SK-N-SH treated with all-trans-retinoic acid at 6 μM for 48 hours (cell line): ENCODE data around the gene OR1A1.

Experiments
- CSRNP3 ChIP-seq: fragments of 250-450 bp; sonication (Bioruptor Pico); IDR thresholded peaks from 2 replicates; pipeline ENCODE4 v1.5.1; 2021; ENCODE audit warnings: mild to moderate bottlenecking, moderate library complexity
- ESRRG ChIP-seq: fragments of 250-450 bp; sonication (Bioruptor Pico); IDR thresholded peaks from 2 replicates; pipeline ENCODE4 v1.6.1; 2021; ENCODE audit warnings: mild to moderate bottlenecking
- GLIS3 ChIP-seq: fragments of 250-450 bp; sonication (Bioruptor Pico); IDR thresholded peaks from 2 replicates; pipeline ENCODE4 v1.5.0; 2020; ENCODE audit warnings: mild to moderate bottlenecking, moderate library complexity
- ISL1 ChIP-seq: fragments of 250-450 bp; sonication (Bioruptor Pico); IDR thresholded peaks from 2 replicates; pipeline ENCODE4 v2.1.2; 2022; ENCODE audit warnings: mild to moderate bottlenecking, moderate library complexity
- PATZ1 ChIP-seq: fragments of 250-450 bp; sonication (Bioruptor Pico); IDR thresholded peaks from 2 replicates; pipeline ENCODE4 v1.8.0; 2020; ENCODE audit warnings: mild to moderate bottlenecking, moderate library complexity, borderline replicate concordance
- PPARA ChIP-seq: fragments of 250-450 bp; sonication (Bioruptor Pico); IDR thresholded peaks from 2 replicates; pipeline ENCODE4 v1.5.0; 2020; ENCODE audit warnings: mild to moderate bottlenecking, borderline replicate concordance
- RARB ChIP-seq: fragments of 250-450 bp; sonication (Bioruptor Pico); IDR thresholded peaks from 2 replicates; pipeline ENCODE4 v1.8.0; 2021; ENCODE audit warnings: mild to moderate bottlenecking, moderate library complexity
- SNAI2 ChIP-seq: fragments of 250-450 bp; sonication (Bioruptor Pico); IDR thresholded peaks from 2 replicates; pipeline ENCODE4 v1.5.0; 2020; ENCODE audit warnings: mild to moderate bottlenecking, moderate library complexity
- TOX ChIP-seq: fragments of 250-450 bp; sonication (Bioruptor Pico); IDR thresholded peaks from 2 replicates; pipeline ENCODE4 v1.8.0; 2021; ENCODE audit warnings: mild to moderate bottlenecking, moderate library complexity, borderline replicate concordance
- ZC3H10 ChIP-seq: fragments of 250-450 bp; sonication (Bioruptor Pico); IDR thresholded peaks from 2 replicates; pipeline ENCODE4 v1.5.1; 2021; ENCODE audit warnings: mild to moderate bottlenecking, moderate library complexity
- ZFP3 ChIP-seq: fragments of 250-450 bp; sonication (Bioruptor Pico); IDR thresholded peaks from 2 replicates; pipeline ENCODE4 v1.5.0; 2020; ENCODE audit warnings: mild to moderate bottlenecking, moderate library complexity
- ZFP30 ChIP-seq: fragments of 450-650 bp; formaldehyde crosslinking; IDR thresholded peaks from 2 replicates; pipeline ENCODE4 v1.5.0; 2022; ENCODE audit warnings: mild to moderate bottlenecking, moderate library complexity
- ZNF565 ChIP-seq: fragments of 450-650 bp; formaldehyde crosslinking; conservative IDR thresholded peaks from 2 replicates; pipeline ENCODE4 v1.5.0; 2020; ENCODE audit warnings: low read depth, mild to moderate bottlenecking, moderate library complexity

DNA sequence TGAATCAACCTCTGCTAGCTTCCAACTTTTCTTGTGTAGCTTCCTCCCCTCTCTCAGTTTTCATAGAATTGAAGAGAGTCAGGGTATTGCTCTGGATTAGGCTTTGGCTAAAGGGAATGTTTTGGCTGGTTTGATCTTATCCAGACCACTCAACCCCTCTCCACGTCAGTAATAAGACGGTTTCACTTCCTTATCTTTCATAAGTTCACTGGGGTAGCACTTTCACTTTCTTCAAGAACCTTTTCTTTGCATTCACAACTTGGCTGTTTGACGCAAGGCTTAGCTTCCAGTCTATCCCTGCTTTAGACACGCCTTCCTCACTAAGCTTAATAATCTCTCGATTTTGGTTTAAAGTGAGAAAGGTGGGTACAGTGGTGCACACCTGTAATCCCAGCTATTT, 39.9 kb upstream of the OR1A1 start:
- no peak for TF ChIP-seq CSRNP3 (CRISPR knock-in tag)
- TF ChIP-seq PPARA (CRISPR knock-in tag): no peak
- TF ChIP-seq ZFP3 (CRISPR knock-in tag): no peak
- no peak for TF ChIP-seq ESRRG (CRISPR knock-in tag)
- no peak for TF ChIP-seq ISL1 (CRISPR knock-in tag)
- TF ChIP-seq RARB: no peak
- no peak for TF ChIP-seq SNAI2 (CRISPR knock-in tag)
- no peak for TF ChIP-seq PATZ1 (CRISPR knock-in tag)
- no peak for TF ChIP-seq GLIS3 (CRISPR knock-in tag)
- TF ChIP-seq ZNF565 (CRISPR knock-in tag): no peak
- TF ChIP-seq ZFP30 (CRISPR knock-in tag): no peak
- no peak for TF ChIP-seq ZC3H10 (CRISPR knock-in tag)
- TF ChIP-seq TOX (CRISPR knock-in tag): no peak
